DOHH2 (cell line): ENCODE results near the gene RGS3.

Experiments used
- H3F3A ChIP-seq: fragments of 200-600 bp; sonication (generic), shearing (Covaris generic); 2 replicates; pipeline ENCODE4 v1.6.0; 2016; ENCODE audit warnings: antibody characterized with exemption, mild to moderate bottlenecking; ENCODE audit not compliant: control insufficient read depth, insufficient read depth
- H3K27ac ChIP-seq: fragments of 200-600 bp; sonication (generic); 2 replicates; pipeline ENCODE4 v1.5.1; 2014; ENCODE audit warnings: low read depth, mild to moderate bottlenecking, low read length, moderate library complexity
- H3K27me3 ChIP-seq: fragments of 200-600 bp; sonication (generic); 2 replicates; pipeline ENCODE4 v1.6.1; 2014; ENCODE audit warnings: mild to moderate bottlenecking, low read length, mixed read lengths; ENCODE audit not compliant: control insufficient read depth
- H3K36me3 ChIP-seq: fragments of 200-600 bp; sonication (generic); 2 replicates; pipeline ENCODE4 v1.6.1; 2014; ENCODE audit warnings: mild to moderate bottlenecking, low read length, moderate library complexity, mixed read lengths; ENCODE audit not compliant: control insufficient read depth
- H3K4me1 ChIP-seq: fragments of 200-600 bp; sonication (generic); 2 replicates; pipeline ENCODE4 v1.6.1; 2014; ENCODE audit warnings: mild to moderate bottlenecking, low read length, mixed read lengths; ENCODE audit not compliant: control insufficient read depth
- H3K4me2 ChIP-seq: fragments of 200-600 bp; sonication (generic); 2 replicates; pipeline ENCODE4 v1.6.0; 2014; ENCODE audit warnings: mild to moderate bottlenecking, low read length, moderate library complexity
- H3K4me3 ChIP-seq: fragments of 200-600 bp; sonication (generic); 2 replicates; pipeline ENCODE4 v1.5.1; 2014; ENCODE audit warnings: mild to moderate bottlenecking, low read length, mixed read lengths
- H3K79me2 ChIP-seq: fragments of 200-600 bp; sonication (generic); 2 replicates; pipeline ENCODE4 v1.6.1; 2014; ENCODE audit warnings: mild to moderate bottlenecking, low read length, mixed read lengths; ENCODE audit not compliant: control insufficient read depth
- H3K9me2 ChIP-seq: fragments of 200-600 bp; sonication (generic); replicated peaks from 2 replicates; pipeline ENCODE4 v1.6.1; 2014; ENCODE audit warnings: mild to moderate bottlenecking, low read length, mixed read lengths; ENCODE audit not compliant: control insufficient read depth
- H3K9me3 ChIP-seq: fragments of 200-600 bp; sonication (generic); 2 replicates; pipeline ENCODE4 v1.6.1; 2014; ENCODE audit warnings: antibody characterized with exemption, low read length, mixed read lengths; ENCODE audit not compliant: control insufficient read depth, insufficient read depth
- H4K20me1 ChIP-seq: fragments of 200-600 bp; sonication (generic); 2 replicates; pipeline ENCODE4 v1.6.0; 2014; ENCODE audit warnings: low read depth, mild to moderate bottlenecking, antibody characterized with exemption, low read length, moderate library complexity; ENCODE audit not compliant: control insufficient read depth, insufficient read depth
- CTCF ChIP-seq: fragments of 200-600 bp; sonication (generic); IDR thresholded peaks from one replicate; pipeline ENCODE4 v1.5.1; 2014; ENCODE audit warnings: antibody characterized with exemption, mild to moderate bottlenecking, low read depth, low read length; ENCODE audit not compliant: poor library complexity, severe bottlenecking
- EZH2phosphoT487 ChIP-seq: fragments of 200-600 bp; sonication (generic); IDR thresholded peaks from 2 replicates; pipeline ENCODE4 v1.6.1; 2017; ENCODE audit warnings: borderline replicate concordance, mild to moderate bottlenecking, antibody characterized with exemption, low read length, moderate library complexity, mixed read lengths

Gene RGS3

GRCh38 chr9:113563826-113564497 lies 100.4 kb downstream of the RGS3 start:
- H3K27me3 ChIP-seq = peaks cover 26% of the 10 kb centered on the region
- H3K4me2 ChIP-seq = no peak overlapping the region
- H3K9me3 ChIP-seq = no peaks in the 10 kb centered on the region
- H3K27ac ChIP-seq = no peak overlapping the region
- no peak overlapping the region for H3K4me3 ChIP-seq
- H4K20me1 ChIP-seq = no peaks in the 10 kb centered on the region
- no peaks in the 10 kb centered on the region for H3K79me2 ChIP-seq
- no peaks in the 10 kb centered on the region for H3K36me3 ChIP-seq
- H3F3A ChIP-seq = no peaks in the 10 kb centered on the region
- no peaks in the 10 kb centered on the region for H3K9me2 ChIP-seq
- no peaks in the 10 kb centered on the region for H3K4me1 ChIP-seq
- no peak for TF ChIP-seq CTCF
- TF ChIP-seq EZH2phosphoT487 = no peak

GRCh38 chr9:113564498-113565237 lies 101.1 kb downstream of the RGS3 start:
- Histone ChIP-seq H3K9me3 (no peaks in the 10 kb centered on the region), H3K9me2 (no peaks in the 10 kb centered on the region), H3F3A (no peaks in the 10 kb centered on the region), H3K4me3 (no peak overlapping the region), H3K27ac (no peak overlapping the region), H3K4me2 (no peak overlapping the region), H3K27me3 (peaks cover 26% of the 10 kb centered on the region), H3K4me1 (no peaks in the 10 kb centered on the region), H3K79me2 (no peaks in the 10 kb centered on the region), H3K36me3 (no peaks in the 10 kb centered on the region), H4K20me1 (no peaks in the 10 kb centered on the region)
- no peak for TF ChIP-seq CTCF

- H3K36me3 ChIP-seq = no peaks in the 10 kb centered on the region
- H3K79me2 ChIP-seq = no peaks in the 10 kb centered on the region
- no peaks in the 10 kb centered on the region for H3K9me3 ChIP-seq
- H3K27ac ChIP-seq = no peak overlapping the region
- no peak overlapping the region for H3K4me3 ChIP-seq
- no peaks in the 10 kb centered on the region for H4K20me1 ChIP-seq
- H3K27me3 ChIP-seq = peaks cover 26% of the 10 kb centered on the region
- TF ChIP-seq CTCF (no peak), EZH2phosphoT487 (no peak)
- no peaks in the 10 kb centered on the region for H3K9me2 ChIP-seq
- H3K4me2 ChIP-seq = no peak overlapping the region
- H3F3A ChIP-seq = no peaks in the 10 kb centered on the region
- H3K4me1 ChIP-seq = no peaks in the 10 kb centered on the region
Measured at GRCh38 chr9:113566016-113566711, 102.6 kb downstream of the RGS3 start.
